ENCODE measurements around the gene MRI1.

MRI1 gene

DNA sequence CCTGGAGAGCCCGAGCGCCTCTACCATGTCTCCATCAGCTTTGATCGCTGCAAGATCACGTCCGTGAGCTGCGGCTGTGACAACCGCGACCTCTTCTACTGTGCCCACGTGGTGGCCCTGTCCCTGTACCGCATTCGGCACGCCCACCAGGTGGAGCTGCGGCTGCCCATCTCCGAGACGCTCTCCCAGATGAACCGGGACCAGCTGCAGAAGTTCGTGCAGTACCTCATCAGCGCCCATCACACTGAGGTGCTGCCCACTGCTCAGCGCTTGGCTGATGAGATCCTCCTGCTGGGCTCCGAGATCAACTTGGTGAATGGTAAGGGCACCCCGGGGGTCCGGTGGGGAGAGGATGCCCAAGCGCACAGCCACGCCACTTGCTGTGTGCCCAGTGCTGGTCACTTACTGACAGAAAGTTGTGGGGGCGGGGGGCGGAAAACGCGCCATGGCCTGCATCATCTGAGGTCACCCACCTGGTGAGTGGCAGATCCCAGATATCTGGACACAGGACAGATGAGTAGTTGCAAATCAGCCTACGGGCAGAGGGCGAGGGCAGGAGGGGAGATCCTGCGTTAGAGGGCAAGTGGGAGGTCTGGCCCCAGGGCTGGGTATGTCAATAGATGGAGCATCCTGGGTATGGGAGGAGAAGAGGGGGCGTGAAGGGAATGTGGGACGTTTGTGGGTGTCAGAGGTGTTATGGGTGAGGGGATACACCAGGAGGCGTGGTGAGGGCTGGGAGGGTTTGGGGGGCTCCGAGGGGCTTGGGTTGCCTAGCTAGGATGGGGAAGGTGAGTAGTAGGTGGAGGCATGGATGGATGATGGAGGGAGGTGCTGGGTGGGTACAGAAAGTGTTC is 40.7 kb downstream of the MRI1 start:
- Histone ChIP-seq H3K36me3 (peaks cover 36% of the 10 kb centered on the region), H3K4me3 (ENCODE audit: low read depth, low read length) (no peak overlapping the region), H3K27ac (no peak overlapping the region), H3K27me3 (ENCODE audit: insufficient read depth, low read depth, severe bottlenecking) (no peaks in the 10 kb centered on the region), H3K9me3 (ENCODE audit: severe bottlenecking) (no peaks in the 10 kb centered on the region)
- no peak for DNase-seq
- TF ChIP-seq, protein P1, sequence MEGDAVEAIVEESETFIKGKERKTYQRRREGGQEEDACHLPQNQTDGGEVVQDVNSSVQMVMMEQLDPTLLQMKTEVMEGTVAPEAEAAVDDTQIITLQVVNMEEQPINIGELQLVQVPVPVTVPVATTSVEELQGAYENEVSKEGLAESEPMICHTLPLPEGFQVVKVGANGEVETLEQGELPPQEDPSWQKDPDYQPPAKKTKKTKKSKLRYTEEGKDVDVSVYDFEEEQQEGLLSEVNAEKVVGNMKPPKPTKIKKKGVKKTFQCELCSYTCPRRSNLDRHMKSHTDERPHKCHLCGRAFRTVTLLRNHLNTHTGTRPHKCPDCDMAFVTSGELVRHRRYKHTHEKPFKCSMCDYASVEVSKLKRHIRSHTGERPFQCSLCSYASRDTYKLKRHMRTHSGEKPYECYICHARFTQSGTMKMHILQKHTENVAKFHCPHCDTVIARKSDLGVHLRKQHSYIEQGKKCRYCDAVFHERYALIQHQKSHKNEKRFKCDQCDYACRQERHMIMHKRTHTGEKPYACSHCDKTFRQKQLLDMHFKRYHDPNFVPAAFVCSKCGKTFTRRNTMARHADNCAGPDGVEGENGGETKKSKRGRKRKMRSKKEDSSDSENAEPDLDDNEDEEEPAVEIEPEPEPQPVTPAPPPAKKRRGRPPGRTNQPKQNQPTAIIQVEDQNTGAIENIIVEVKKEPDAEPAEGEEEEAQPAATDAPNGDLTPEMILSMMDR (IDR thresholded peaks at IDR 0.05; ENCODE audit: low read depth, low read length), result peak; percentile 55

DNA sequence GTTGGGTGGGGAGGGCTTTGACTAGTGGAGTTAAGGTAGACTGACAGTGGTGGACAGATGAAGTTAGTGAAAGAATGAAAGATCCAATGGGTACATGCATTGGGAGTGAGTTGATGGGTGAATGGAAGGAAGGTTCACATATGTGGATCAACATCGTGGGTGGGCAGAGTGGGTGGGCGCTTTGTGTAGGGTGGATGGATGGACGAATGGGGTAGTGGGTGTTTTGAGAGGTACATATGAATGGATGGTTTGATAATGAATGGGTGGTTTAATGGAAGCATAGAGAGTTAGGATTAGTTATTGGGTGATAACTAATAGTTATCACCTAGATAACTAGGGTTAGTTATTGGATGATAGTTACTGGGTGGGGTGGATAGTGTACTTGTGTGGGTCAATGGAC is 42.4 kb downstream of the MRI1 start:
- no peaks in the 10 kb centered on the region for H3K9me3 ChIP-seq (ENCODE audit: severe bottlenecking)
- H3K36me3 ChIP-seq, result peaks cover 40% of the 10 kb centered on the region
- no peak overlapping the region for H3K4me3 ChIP-seq (ENCODE audit: low read depth, low read length)
- TF ChIP-seq, protein P1 (IDR thresholded peaks at IDR 0.05; ENCODE audit: low read depth, low read length), result no peak
- H3K27ac ChIP-seq, result no peak overlapping the region
- DNase-seq, result no peak
- no peaks in the 10 kb centered on the region for H3K27me3 ChIP-seq (ENCODE audit: insufficient read depth, low read depth, severe bottlenecking)

DNA sequence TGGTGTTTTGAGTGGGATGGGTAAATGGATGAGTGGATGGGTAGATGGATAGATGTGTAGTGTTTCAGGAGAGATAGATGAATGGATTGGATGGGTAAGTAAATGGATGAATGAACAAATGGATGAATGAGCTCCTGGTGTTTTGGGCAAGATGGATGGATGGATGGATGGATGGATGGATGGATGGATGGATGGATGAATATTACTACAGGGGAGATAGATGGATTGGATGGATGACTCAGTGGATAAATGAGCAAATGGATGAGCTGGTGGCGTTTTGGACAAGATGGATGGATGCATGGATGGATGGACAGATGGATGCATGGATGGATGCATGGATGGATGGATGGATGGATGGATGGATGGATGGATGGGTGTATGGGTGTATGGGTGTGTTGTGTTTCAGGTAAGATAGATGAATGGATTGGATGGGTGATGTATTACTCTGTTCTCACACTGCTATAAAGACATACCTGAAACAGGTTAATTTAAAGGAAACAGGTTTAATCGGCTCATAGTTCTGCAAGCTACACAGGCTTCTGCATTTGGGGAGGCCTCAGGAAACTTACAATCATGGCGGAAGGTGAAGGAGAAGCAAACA is 43.2 kb downstream of the MRI1 start:
- Histone ChIP-seq H3K27ac (no peak overlapping the region), H3K4me3 (ENCODE audit: low read depth, low read length) (no peak overlapping the region), H3K27me3 (ENCODE audit: insufficient read depth, low read depth, severe bottlenecking) (no peaks in the 10 kb centered on the region), H3K36me3 (peaks cover 40% of the 10 kb centered on the region), H3K9me3 (ENCODE audit: severe bottlenecking) (no peaks in the 10 kb centered on the region)
- DNase-seq, result no peak
- TF ChIP-seq, protein P1 (IDR thresholded peaks at IDR 0.05; ENCODE audit: low read depth, low read length), result no peak

DNA sequence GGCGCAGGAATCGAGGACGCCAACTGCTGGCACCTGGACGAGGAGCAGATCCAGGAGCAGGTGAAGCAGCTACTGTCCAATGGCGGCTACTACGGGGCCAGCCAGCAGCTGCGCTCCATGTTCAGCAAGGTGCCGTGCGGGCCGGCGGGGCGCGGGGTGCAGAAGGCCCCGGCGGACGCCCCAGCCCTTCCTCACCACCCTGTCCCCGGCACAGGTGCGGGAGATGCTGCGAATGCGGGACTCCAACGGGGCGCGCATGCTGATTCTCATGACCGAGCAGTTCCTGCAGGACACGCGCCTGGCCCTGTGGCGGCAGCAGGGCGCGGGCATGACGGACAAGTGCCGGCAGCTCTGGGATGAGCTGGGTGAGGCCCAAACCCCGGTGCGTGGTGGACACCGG is 44.5 kb downstream of the MRI1 start:
- H3K36me3 ChIP-seq, result peaks cover 48% of the 10 kb centered on the region
- no peak for DNase-seq
- TF ChIP-seq, protein P1 (IDR thresholded peaks at IDR 0.05; ENCODE audit: low read depth, low read length), result no peak
- H3K4me3 ChIP-seq (ENCODE audit: low read depth, low read length), result no peak overlapping the region
- H3K27ac ChIP-seq, result no peak overlapping the region
- no peaks in the 10 kb centered on the region for H3K27me3 ChIP-seq (ENCODE audit: insufficient read depth, low read depth, severe bottlenecking)
- H3K9me3 ChIP-seq (ENCODE audit: severe bottlenecking), result peaks cover 4% of the 10 kb centered on the region

DNA sequence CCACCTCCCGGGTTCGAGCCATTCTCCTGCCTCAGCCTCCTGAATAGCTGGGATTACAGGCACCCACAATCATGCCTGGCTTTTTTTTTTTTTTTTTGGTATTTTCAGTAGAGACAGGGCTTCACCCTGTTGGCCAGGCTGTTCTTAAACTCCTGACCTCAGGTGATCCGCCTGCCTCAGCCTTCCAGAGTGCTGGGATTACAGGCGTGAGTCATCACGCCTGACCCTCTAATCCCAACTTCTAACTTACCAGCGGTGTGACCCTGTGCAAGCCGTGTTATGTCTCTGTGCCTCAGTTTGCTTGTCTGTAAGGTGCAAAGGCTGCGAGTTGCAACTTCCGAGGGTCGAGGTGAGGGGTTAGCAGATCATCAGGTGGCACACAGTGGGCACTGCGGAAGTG is 48.2 kb downstream of the MRI1 start:
- H3K27me3 ChIP-seq (ENCODE audit: insufficient read depth, low read depth, severe bottlenecking), result no peaks in the 10 kb centered on the region
- H3K4me3 ChIP-seq (ENCODE audit: low read depth, low read length), result no peak overlapping the region
- peak; percentile 77 for DNase-seq
- peak overlapping the region; percentile 67 for H3K27ac ChIP-seq
- peaks cover 47% of the 10 kb centered on the region for H3K36me3 ChIP-seq
- H3K9me3 ChIP-seq (ENCODE audit: severe bottlenecking), result peaks cover 4% of the 10 kb centered on the region
- TF ChIP-seq, protein P1 (IDR thresholded peaks at IDR 0.05; ENCODE audit: low read depth, low read length), result no peak
